ENCODE results near the gene SWSAP1.

- no peak for TF ChIP-seq CTCF (IDR thresholded peaks at IDR 0.05)
- no peak for TF ChIP-seq POLR2A (IDR thresholded peaks at IDR 0.05)
Observed at GRCh38 chr19:11356074-11356397, 18.4 kb upstream of the SWSAP1 start.
